OCI-LY3 (cell line): ENCODE data around the gene CALY.

Experiments used
- H2AFZ ChIP-seq: fragments of 200-600, 300-600 bp; shearing (Covaris generic); 2 replicates; pipeline ENCODE4 v1.6.0; 2014; ENCODE audit warnings: antibody characterized with exemption, low read depth, low read length
- H3K27ac ChIP-seq: fragments of 200-600, 300-600 bp; sonication (generic); 2 replicates; pipeline ENCODE4 v1.5.1; 2014; ENCODE audit warnings: mild to moderate bottlenecking, low read length, moderate library complexity, mixed read lengths
- H3K27me3 ChIP-seq: fragments of 200-600, 300-600 bp; sonication (generic); 2 replicates; pipeline ENCODE4 v1.6.1; 2014; ENCODE audit warnings: low read depth, low read length, mixed read lengths
- H3K36me3 ChIP-seq: fragments of 200-600, 300-600 bp; sonication (generic); replicated peaks from 2 replicates; pipeline ENCODE3; 2014; ENCODE audit warnings: low read depth, low read length, mixed read lengths
- H3K4me1 ChIP-seq: fragments of 300-600, 200-600 bp; sonication (generic); 2 replicates; pipeline ENCODE4 v1.6.1; 2014; ENCODE audit warnings: low read length, mixed read lengths
- H3K4me2 ChIP-seq: fragments of 200-600, 300-600 bp; sonication (generic); 2 replicates; pipeline ENCODE4 v1.6.1; 2014; ENCODE audit warnings: low read length, mixed read lengths
- H3K4me3 ChIP-seq: fragments of 300-600, 200-600 bp; sonication (generic); 2 replicates; pipeline ENCODE4 v1.5.1; 2014; ENCODE audit warnings: antibody characterized with exemption, mild to moderate bottlenecking, low read length, moderate library complexity
- H3K79me2 ChIP-seq: fragments of 300-600, 200-600 bp; shearing (Covaris generic); 2 replicates; pipeline ENCODE4 v1.6.1; 2014; ENCODE audit warnings: mild to moderate bottlenecking, low read length, mixed read lengths
- H3K9ac ChIP-seq: fragments of 300-600, 200-600 bp; shearing (Covaris generic); 2 replicates; pipeline ENCODE4 v1.6.0; 2014; ENCODE audit warnings: mild to moderate bottlenecking, low read length, moderate library complexity
- H3K9me3 ChIP-seq: fragments of 200-600, 300-600 bp; shearing (Covaris generic); 2 replicates; pipeline ENCODE4 v1.6.1; 2014; ENCODE audit warnings: low read length, mixed read lengths; ENCODE audit not compliant: insufficient read depth
- H4K20me1 ChIP-seq: fragments of 200-600, 300-600 bp; sonication (generic); 2 replicates; pipeline ENCODE4 v1.6.1; 2016; ENCODE audit warnings: low read length, mixed read lengths; ENCODE audit not compliant: insufficient read depth
- CTCF ChIP-seq: fragments of 200-600, 300-600 bp; sonication (generic); IDR thresholded peaks from 2 replicates; pipeline ENCODE4 v1.5.1; 2014; ENCODE audit warnings: antibody characterized with exemption, low read length, low read depth
- EZH2phosphoT487 ChIP-seq: fragments of 200-600 bp; shearing (Covaris generic); IDR thresholded peaks from 2 replicates; pipeline ENCODE4 v1.6.1; 2018; ENCODE audit warnings: antibody characterized with exemption, mixed run types, low read depth

The CALY gene

GRCh38 chr10:133349577-133350011 is 12.9 kb upstream of the CALY start:
- TF ChIP-seq EZH2phosphoT487 = no peak
- no peak for TF ChIP-seq CTCF
- Histone ChIP-seq H4K20me1 (no peaks in the 10 kb centered on the region), H3K4me2 (no peak overlapping the region), H3K27me3 (no peaks in the 10 kb centered on the region), H3K4me3 (no peak overlapping the region), H3K27ac (no peak overlapping the region), H3K4me1 (no peaks in the 10 kb centered on the region), H3K9me3 (no peaks in the 10 kb centered on the region), H2AFZ (no peak overlapping the region), H3K9ac (no peak overlapping the region), H3K79me2 (no peaks in the 10 kb centered on the region), H3K36me3 (no peaks in the 10 kb centered on the region)

- no peaks in the 10 kb centered on the region for H3K79me2 ChIP-seq
- no peak overlapping the region for H2AFZ ChIP-seq
- H3K4me2 ChIP-seq = no peak overlapping the region
- no peak for TF ChIP-seq EZH2phosphoT487
- no peak for TF ChIP-seq CTCF
- no peaks in the 10 kb centered on the region for H3K9me3 ChIP-seq
- H3K27ac ChIP-seq = no peak overlapping the region
- H3K4me3 ChIP-seq = no peak overlapping the region
- no peaks in the 10 kb centered on the region for H4K20me1 ChIP-seq
- no peak overlapping the region for H3K9ac ChIP-seq
- no peaks in the 10 kb centered on the region for H3K27me3 ChIP-seq
- no peaks in the 10 kb centered on the region for H3K36me3 ChIP-seq
- H3K4me1 ChIP-seq = no peaks in the 10 kb centered on the region
These were observed 12.5 kb upstream of the CALY start for GRCh38 chr10:133349160-133349568.

GRCh38 chr10:133347710-133348517 is 11.2 kb upstream of the CALY start:
- TF ChIP-seq CTCF = no peak
- TF ChIP-seq EZH2phosphoT487 = no peak
- Histone ChIP-seq H3K79me2 (no peaks in the 10 kb centered on the region), H3K27ac (no peak overlapping the region), H3K36me3 (no peaks in the 10 kb centered on the region), H3K27me3 (no peaks in the 10 kb centered on the region), H3K4me1 (no peaks in the 10 kb centered on the region), H3K9me3 (no peaks in the 10 kb centered on the region), H2AFZ (no peak overlapping the region), H3K9ac (no peak overlapping the region), H3K4me3 (no peak overlapping the region), H4K20me1 (no peaks in the 10 kb centered on the region), H3K4me2 (no peak overlapping the region)

- Histone ChIP-seq H2AFZ (no peak overlapping the region), H3K9ac (no peak overlapping the region)
These were observed 9.7 kb upstream of the CALY start for GRCh38 chr10:133346413-133346812.

More at GRCh38 chr10:133346413-133346812, 9.7 kb upstream of the CALY start:
- H3K9me3 ChIP-seq = no peaks in the 10 kb centered on the region
- H3K27ac ChIP-seq = no peak overlapping the region
- no peak overlapping the region for H3K4me2 ChIP-seq
- no peak overlapping the region for H3K4me3 ChIP-seq
- TF ChIP-seq CTCF (no peak), EZH2phosphoT487 (no peak)
- H3K27me3 ChIP-seq = no peaks in the 10 kb centered on the region
- no peaks in the 10 kb centered on the region for H3K79me2 ChIP-seq
- no peaks in the 10 kb centered on the region for H3K36me3 ChIP-seq
- H4K20me1 ChIP-seq = no peaks in the 10 kb centered on the region
- no peaks in the 10 kb centered on the region for H3K4me1 ChIP-seq
